Activated T-helper 2 cell treated with anti-CD3 and anti-CD28 coated beads, Interferon-gamma antibody, Interleukin-2, Interleukin-4, amounts not matched to agents 10 μg/mL and 5 μg/mL and 100 μg/mL, durations not matched to agents 14 hours and 24 hours and 36 hours (primary cell): ENCODE data around the gene PPP3CA. TPM values are rescaled to one million over a fixed set of nuclear protein-coding genes. Genes with fewer than 3 reads are reported as not detected.
A peak's percentile ranks its signal among the peaks of the same experiment; 100 is the strongest.
"Not testable (repeated sequence)": the region's sequence is repeated elsewhere in the genome, so short reads cannot be mapped to it uniquely, and the experiment has no call there.

Experiments used
- DNase-seq: peaks from one replicate; pipeline ENCODE4 v3.0.0; 2021; ENCODE audit warnings: low spot score
- H3K27ac Mint-ChIP-seq: one replicate; pipeline ENCODE4 v1.8.0; 2021; ENCODE audit warnings: mixed read lengths
- H3K27me3 Mint-ChIP-seq: one replicate; pipeline ENCODE4 v1.8.0; 2021; ENCODE audit warnings: low read depth, mixed read lengths
- H3K36me3 Mint-ChIP-seq: one replicate; pipeline ENCODE4 v1.8.0; 2021; ENCODE audit warnings: low read depth, mixed read lengths
- H3K4me1 Mint-ChIP-seq: one replicate; pipeline ENCODE4 v1.8.0; 2021; ENCODE audit warnings: low read depth, mixed read lengths
- H3K4me3 Mint-ChIP-seq: one replicate; pipeline ENCODE4 v1.8.0; 2021; ENCODE audit warnings: low read depth, mild to moderate bottlenecking, moderate library complexity, mixed read lengths
- H3K9me3 Mint-ChIP-seq: one replicate; pipeline ENCODE4 v1.8.0; 2021; ENCODE audit warnings: mixed read lengths
- intact Hi-C: fragments of 100-400 bp; cut with micrococcal nuclease; formaldehyde crosslinking; loops from one replicate; pipeline ENCODE4 v1.15.1; 2023
- total RNA-seq: library from RNA; stranded (reverse); gene quantifications from 2 replicates; pipeline ENCODE4 v1.2.3, GENCODE V29; 2022

Gene PPP3CA
- total RNA-seq, 1 donor from 2014 or later, result 7.2 TPM

DNA sequence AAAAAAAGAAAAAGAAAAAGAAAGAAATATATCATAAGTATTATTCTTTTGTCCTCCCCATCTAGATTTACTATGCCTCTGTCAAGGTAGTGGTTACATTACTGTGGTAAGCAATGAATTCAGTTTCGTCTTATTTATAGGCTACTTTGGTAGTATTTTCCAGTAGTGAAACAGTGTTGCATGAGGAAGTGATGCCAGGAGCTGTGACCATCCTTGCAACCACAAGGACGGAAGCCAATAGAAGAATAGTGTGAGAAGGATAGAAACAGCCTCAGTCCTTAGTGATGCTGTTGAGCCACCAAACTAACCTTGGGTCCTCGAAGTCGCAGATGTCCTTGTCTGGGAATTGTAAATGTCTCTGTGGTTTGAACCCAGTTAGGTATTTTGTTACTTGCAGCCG, 328.5 kb downstream of the PPP3CA start:
- H3K27ac Mint-ChIP-seq, result peak overlapping the region; percentile 56
- intact Hi-C loops, result loop anchor here (2.0 to 10.0 kb wide), 3 partner anchors 124 to 844 kb away; no protein-coding TSS in a partner anchor
- H3K4me3 Mint-ChIP-seq, result no peak overlapping the region
- no peaks in the 10 kb centered on the region for H3K27me3 Mint-ChIP-seq
- H3K4me1 Mint-ChIP-seq, result peaks cover 57% of the 10 kb centered on the region
- peaks cover 13% of the 10 kb centered on the region for H3K36me3 Mint-ChIP-seq
- DNase-seq, result no peak
- no peaks in the 10 kb centered on the region for H3K9me3 Mint-ChIP-seq

GRCh38 chr4:101014417-101014816, 332.9 kb downstream of the PPP3CA start:
- intact Hi-C loops, result loop anchor here (10.0 kb wide), 2 partner anchors 120 to 840 kb away; no protein-coding TSS in a partner anchor
- no peak for DNase-seq
- H3K36me3 Mint-ChIP-seq, result peaks cover 3% of the 10 kb centered on the region
- H3K4me3 Mint-ChIP-seq, result no peak overlapping the region
- peaks cover 6% of the 10 kb centered on the region for H3K27me3 Mint-ChIP-seq
- peaks cover 41% of the 10 kb centered on the region for H3K4me1 Mint-ChIP-seq
- H3K27ac Mint-ChIP-seq, result no peak overlapping the region
- no peaks in the 10 kb centered on the region for H3K9me3 Mint-ChIP-seq

GRCh38 chr4:101010987-101011386, 336.3 kb downstream of the PPP3CA start:
- H3K4me3 Mint-ChIP-seq, result no peak overlapping the region
- H3K36me3 Mint-ChIP-seq, result no peaks in the 10 kb centered on the region
- intact Hi-C loops, result loop anchor here (10.0 kb wide), 2 partner anchors 116 to 836 kb away; no protein-coding TSS in a partner anchor
- no peak overlapping the region for H3K27ac Mint-ChIP-seq
- H3K27me3 Mint-ChIP-seq, result peaks cover 6% of the 10 kb centered on the region
- DNase-seq, result no peak
- H3K4me1 Mint-ChIP-seq, result peaks cover 21% of the 10 kb centered on the region
- H3K9me3 Mint-ChIP-seq, result no peaks in the 10 kb centered on the region

- intact Hi-C loops, result no loop called here
- H3K9me3 Mint-ChIP-seq, result no peaks in the 10 kb centered on the region
- H3K4me1 Mint-ChIP-seq, result peaks cover 17% of the 10 kb centered on the region
- H3K27ac Mint-ChIP-seq, result no peak overlapping the region
- H3K36me3 Mint-ChIP-seq, result no peaks in the 10 kb centered on the region
- DNase-seq, result no peak
- no peak overlapping the region for H3K4me3 Mint-ChIP-seq
- peaks cover 6% of the 10 kb centered on the region for H3K27me3 Mint-ChIP-seq
Measured at GRCh38 chr4:101009471-101009870, 337.9 kb downstream of the PPP3CA start.

DNA sequence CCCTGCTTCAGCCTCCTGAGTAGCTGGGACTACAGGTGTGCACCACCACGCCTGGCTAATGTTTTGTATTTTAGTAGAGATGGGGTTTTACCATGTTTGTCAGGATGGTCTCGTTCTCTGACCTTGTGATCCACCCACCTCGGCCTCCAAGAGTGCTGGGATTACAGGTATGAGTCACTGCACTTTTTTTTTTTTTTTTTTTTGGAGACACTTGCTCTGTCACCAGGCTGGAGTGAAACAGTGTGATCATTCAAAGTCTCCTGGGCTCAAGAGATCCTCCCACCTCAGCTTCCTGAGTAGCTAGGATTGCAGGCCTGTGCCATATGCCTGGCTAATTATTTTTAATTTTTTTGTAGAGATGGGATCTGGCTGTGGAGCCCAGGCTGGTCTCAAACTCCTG, 338.8 kb downstream of the PPP3CA start:
- Mint-ChIP-seq H3K4me3 (no peak overlapping the region), H3K27ac (no peak overlapping the region), H3K9me3 (peaks cover 1% of the 10 kb centered on the region), H3K4me1 (peaks cover 17% of the 10 kb centered on the region), H3K27me3 (peaks cover 7% of the 10 kb centered on the region), H3K36me3 (no peaks in the 10 kb centered on the region)
- intact Hi-C loops, result no loop called here
- DNase-seq, result no peak

DNA sequence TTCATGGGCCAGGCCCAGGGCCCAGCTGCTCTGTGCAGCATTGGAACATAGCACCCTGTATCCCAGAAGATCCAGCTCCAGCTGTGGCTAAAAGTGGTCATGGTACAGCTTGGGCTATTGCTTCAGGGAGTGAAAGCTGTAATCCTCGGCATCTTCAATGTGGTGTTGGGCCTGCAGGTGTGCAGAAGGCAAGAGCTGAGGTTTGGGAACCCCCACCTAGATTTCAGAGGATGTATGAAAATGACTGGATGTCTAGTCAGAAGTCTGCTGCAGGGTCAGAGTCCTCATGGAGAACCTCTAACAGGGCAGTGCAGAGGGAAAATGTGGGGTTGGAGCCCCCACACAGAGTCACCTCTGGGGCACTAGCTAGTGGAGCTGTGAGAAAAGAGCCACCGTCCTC, 341.7 kb downstream of the PPP3CA start:
- intact Hi-C loops, result no loop called here
- Mint-ChIP-seq H3K4me3 (no peak overlapping the region), H3K27ac (no peak overlapping the region), H3K27me3 (peaks cover 2% of the 10 kb centered on the region), H3K36me3 (no peaks in the 10 kb centered on the region), H3K9me3 (peaks cover 4% of the 10 kb centered on the region), H3K4me1 (peaks cover 14% of the 10 kb centered on the region)
- DNase-seq, result no peak

DNA sequence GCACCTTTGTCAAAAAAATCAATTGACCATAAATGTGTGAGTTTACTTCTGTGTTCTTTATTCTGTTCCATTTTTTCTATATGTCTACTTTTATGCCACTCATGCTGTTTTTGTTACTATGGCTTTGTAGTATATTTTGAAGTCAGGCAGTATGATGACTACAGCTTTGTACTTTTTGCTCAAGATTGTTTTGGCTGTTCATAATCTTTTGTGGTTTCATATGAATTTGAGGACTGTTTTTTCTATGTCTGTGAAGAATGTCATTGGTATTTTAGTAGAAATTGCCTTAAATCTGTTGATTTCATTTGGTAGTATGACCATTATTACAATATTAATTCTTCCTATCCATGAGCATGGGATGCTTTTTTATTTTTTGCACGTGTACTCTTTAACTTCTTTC, 346.8 kb downstream of the PPP3CA start:
- intact Hi-C loops, result no loop called here
- H3K27ac Mint-ChIP-seq, result no peak overlapping the region
- no peaks in the 10 kb centered on the region for H3K36me3 Mint-ChIP-seq
- H3K9me3 Mint-ChIP-seq, result peaks cover 4% of the 10 kb centered on the region
- H3K4me3 Mint-ChIP-seq, result no peak overlapping the region
- H3K27me3 Mint-ChIP-seq, result peaks cover 11% of the 10 kb centered on the region
- peaks cover 2% of the 10 kb centered on the region for H3K4me1 Mint-ChIP-seq
- DNase-seq, result no peak

DNA sequence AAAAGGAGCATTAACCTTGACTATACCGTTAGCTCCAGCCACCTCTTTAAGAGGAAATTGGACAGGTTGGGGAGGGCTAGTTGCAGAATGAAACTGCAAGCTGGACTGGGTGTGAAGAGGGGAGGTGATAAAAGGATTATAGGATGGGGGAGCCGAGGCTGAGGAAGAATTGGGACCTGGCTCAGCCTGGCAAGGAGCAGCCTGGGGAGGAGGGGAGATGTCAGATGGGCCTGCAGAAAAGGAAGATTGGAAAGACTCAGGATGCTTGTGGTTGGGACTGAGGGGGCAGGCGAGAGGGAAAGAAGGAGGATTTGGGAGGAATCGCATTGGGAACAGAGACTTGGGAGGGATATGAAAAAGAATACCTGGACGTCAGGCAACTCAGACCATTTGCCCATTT, 351.7 kb downstream of the PPP3CA start:
- peaks cover 2% of the 10 kb centered on the region for H3K4me1 Mint-ChIP-seq

GRCh38 chr4:100995002-100995401, 352.3 kb downstream of the PPP3CA start:
- H3K27ac Mint-ChIP-seq, H3K36me3 Mint-ChIP-seq, H3K27me3 Mint-ChIP-seq, H3K4me1 Mint-ChIP-seq, H3K4me3 Mint-ChIP-seq, DNase-seq, intact Hi-C loops, H3K9me3 Mint-ChIP-seq: not testable (repeated sequence)

More for the DNA sequence above, 351.7 kb downstream of the PPP3CA start:
- intact Hi-C loops, result no loop called here
- peaks cover 8% of the 10 kb centered on the region for H3K27me3 Mint-ChIP-seq
- DNase-seq, result no peak
- no peaks in the 10 kb centered on the region for H3K9me3 Mint-ChIP-seq
- H3K36me3 Mint-ChIP-seq, result no peaks in the 10 kb centered on the region
- no peak overlapping the region for H3K27ac Mint-ChIP-seq
- no peak overlapping the region for H3K4me3 Mint-ChIP-seq

GRCh38 chr4:100991332-100992069, 355.8 kb downstream of the PPP3CA start:
- H3K9me3 Mint-ChIP-seq, DNase-seq, H3K4me3 Mint-ChIP-seq, intact Hi-C loops, H3K4me1 Mint-ChIP-seq, H3K27ac Mint-ChIP-seq, H3K27me3 Mint-ChIP-seq, H3K36me3 Mint-ChIP-seq: not testable (repeated sequence)

- Mint-ChIP-seq H3K4me1 (no peaks in the 10 kb centered on the region), H3K27ac (no peak overlapping the region), H3K9me3 (no peaks in the 10 kb centered on the region), H3K4me3 (no peak overlapping the region), H3K27me3 (peaks cover 5% of the 10 kb centered on the region), H3K36me3 (no peaks in the 10 kb centered on the region)
- intact Hi-C loops, result no loop called here
- DNase-seq, result no peak
Measured at GRCh38 chr4:100989401-100989800, 357.9 kb downstream of the PPP3CA start.

GRCh38 chr4:100988876-100989275, 358.4 kb downstream of the PPP3CA start:
- intact Hi-C loops, result no loop called here
- no peaks in the 10 kb centered on the region for H3K4me1 Mint-ChIP-seq
- DNase-seq, result no peak
- no peak overlapping the region for H3K27ac Mint-ChIP-seq
- no peak overlapping the region for H3K4me3 Mint-ChIP-seq
- H3K27me3 Mint-ChIP-seq, result peaks cover 5% of the 10 kb centered on the region
- no peaks in the 10 kb centered on the region for H3K36me3 Mint-ChIP-seq
- H3K9me3 Mint-ChIP-seq, result no peaks in the 10 kb centered on the region

DNA sequence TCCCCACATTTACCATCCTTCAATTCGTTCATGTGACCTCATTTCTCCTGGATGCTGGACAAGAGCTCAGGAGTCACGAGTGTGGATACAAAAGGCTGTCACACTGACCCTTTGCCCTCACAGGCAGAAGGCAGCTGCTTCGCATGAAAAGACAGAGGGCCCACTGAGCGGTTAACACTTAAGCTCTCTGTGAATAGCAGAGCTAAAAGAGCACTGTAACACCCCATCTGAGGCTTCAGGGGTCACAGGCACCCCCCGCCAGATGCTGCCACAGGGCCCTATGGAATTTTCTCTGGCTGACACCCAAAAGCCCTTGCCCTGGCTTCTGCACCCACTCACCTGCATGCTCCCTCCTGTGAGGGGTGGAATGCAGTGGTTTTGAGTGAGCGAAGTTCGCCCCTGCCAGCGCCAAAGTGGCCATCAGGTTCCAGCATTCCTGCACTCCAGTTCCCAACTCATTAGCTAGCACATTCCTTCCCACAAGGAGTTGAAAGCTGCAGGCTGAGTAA, 360.9 kb downstream of the PPP3CA start:
- Mint-ChIP-seq H3K27me3 (peaks cover 9% of the 10 kb centered on the region), H3K9me3 (no peaks in the 10 kb centered on the region), H3K4me3 (no peak overlapping the region), H3K27ac (no peak overlapping the region), H3K36me3 (no peaks in the 10 kb centered on the region), H3K4me1 (no peaks in the 10 kb centered on the region)
- DNase-seq, result no peak
- intact Hi-C loops, result no loop called here
